HepG2 (cell line): ENCODE measurements around the gene DIPK1B. TPM values are rescaled to one million over a fixed set of nuclear protein-coding genes. Genes with fewer than 3 reads are reported as not detected.

Experiments used
- CREB1 ChIP-seq, 2 experiments: fragments of 450-650 bp in 1 of 2; IDR thresholded peaks; 2 replicates each; pipeline ENCODE4 v1.6.1; 2016 to 2017; ENCODE audit warnings: control low read depth in 1 of 2, mild to moderate bottlenecking in 1 of 2, missing compliant biosample characterization in 1 of 2, missing genetic modification characterization in 1 of 2
- DPF2 ChIP-seq: sonication (generic); formaldehyde crosslinking; IDR thresholded peaks from 2 replicates; pipeline ENCODE4 v1.4.0; 2020; ENCODE audit warnings: mild to moderate bottlenecking, low read depth, missing genetic modification reagents, borderline replicate concordance
- ELF3 ChIP-seq: IDR thresholded peaks from 2 replicates; pipeline ENCODE4 v1.6.1; 2016; ENCODE audit warnings: missing genetic modification reagents, missing compliant biosample characterization
- HMG20A ChIP-seq: IDR thresholded peaks from 2 replicates; pipeline ENCODE4 v1.6.1; 2016; ENCODE audit warnings: borderline replicate concordance
- HOXA9 ChIP-seq: sonication (generic); formaldehyde crosslinking; IDR thresholded peaks from 2 replicates; pipeline ENCODE4 v1.8.1; 2022; ENCODE audit warnings: missing genetic modification reagents, mild to moderate bottlenecking, moderate library complexity, borderline replicate concordance
- POLR2A ChIP-seq, 2 experiments: IDR thresholded peaks; 2 replicates each; pipeline ENCODE4 v1.6.1; 2011; ENCODE audit warnings: low read depth in 2 of 2, low read length in 2 of 2, mild to moderate bottlenecking in 1 of 2, moderate library complexity in 1 of 2; ENCODE audit not compliant: insufficient read depth in 1 of 2
- SRF ChIP-seq: IDR thresholded peaks from 2 replicates; pipeline ENCODE4 v1.6.1; 2011; ENCODE audit warnings: mild to moderate bottlenecking, low read depth, low read length, moderate library complexity
- TCF7 ChIP-seq: sonication (generic); IDR thresholded peaks from 2 replicates; pipeline ENCODE4 v1.6.1; 2016; ENCODE audit warnings: antibody characterized with exemption, low read depth
- TEAD2 ChIP-seq: sonication (generic); formaldehyde crosslinking; IDR thresholded peaks from 2 replicates; pipeline ENCODE4 v1.9.0; 2021; ENCODE audit warnings: missing genetic modification reagents
- ZNF33A ChIP-seq: sonication (generic); formaldehyde crosslinking; IDR thresholded peaks from 2 replicates; pipeline ENCODE4 v1.5.1; 2020; ENCODE audit warnings: missing genetic modification reagents, mild to moderate bottlenecking, moderate library complexity, borderline replicate concordance
- ZNF446 ChIP-seq: sonication (generic); formaldehyde crosslinking; IDR thresholded peaks from 2 replicates; pipeline ENCODE4 v1.5.0; 2020; ENCODE audit warnings: mild to moderate bottlenecking, missing genetic modification reagents
- ZSCAN30 ChIP-seq: sonication (generic); formaldehyde crosslinking; IDR thresholded peaks from 2 replicates; pipeline ENCODE4 v1.5.0; 2020; ENCODE audit warnings: mild to moderate bottlenecking, missing genetic modification reagents
- polyA plus RNA-seq, 8 experiments: library from polyadenylated mRNA; depleted of rRNA in 3 of 8; stranded (reverse) in 7 of 8; unstranded in 1 of 8; fragments of >200 nt; fragmentation: Illumina TruSeq in 4 of 8; extraction: Trizol in 4 of 8; gene quantifications; 2 replicates each; pipeline versions ENCODE4 v1.2.1 to v1.2.3, GENCODE V29; 2011 to 2016; ENCODE audit warnings: low read depth in 4 of 8, missing spikeins in 1 of 8, mixed read lengths in 1 of 8; ENCODE audit not compliant: insufficient read depth in 1 of 8
- total RNA-seq, 5 experiments: library from RNA; depleted of rRNA; stranded (reverse); fragments of >200 nt; fragmentation: Illumina TruSeq; extraction: Trizol; gene quantifications; 2 replicates each; pipeline ENCODE4 v1.2.3, GENCODE V29; 2016; ENCODE audit warnings: low read depth in 1 of 5
- TF ChIP-seq, protein P1 (sequence below): sonication (generic); formaldehyde crosslinking; IDR thresholded peaks from 2 replicates; pipeline ENCODE4 v1.9.0; 2021; ENCODE audit warnings: missing genetic modification reagents, borderline replicate concordance
- TF ChIP-seq, protein P2 (sequence below): sonication (generic); formaldehyde crosslinking; IDR thresholded peaks from 2 replicates; pipeline ENCODE4 v1.4.0; 2020; ENCODE audit warnings: missing genetic modification reagents
- TF ChIP-seq, protein P3 (sequence below): sonication (generic); formaldehyde crosslinking; IDR thresholded peaks from 2 replicates; pipeline ENCODE4 v1.4.0; 2020; ENCODE audit warnings: mild to moderate bottlenecking, missing genetic modification reagents
- TF ChIP-seq, protein P4 (sequence below): sonication (generic); formaldehyde crosslinking; IDR thresholded peaks from 2 replicates; pipeline ENCODE4 v1.4.0; 2020; ENCODE audit warnings: missing genetic modification reagents, mild to moderate bottlenecking, borderline replicate concordance
- TF ChIP-seq, protein P5 (sequence below): IDR thresholded peaks from 2 replicates; pipeline ENCODE4 v1.6.1; 2016
- TF ChIP-seq, protein P6 (sequence below): sonication (generic); formaldehyde crosslinking; IDR thresholded peaks from 2 replicates; pipeline ENCODE4 v1.8.1; 2023; ENCODE audit warnings: mild to moderate bottlenecking, inconsistent platforms, moderate library complexity, missing genetic modification reagents, borderline replicate concordance
- TF ChIP-seq, protein P7 (sequence below): sonication (generic); formaldehyde crosslinking; IDR thresholded peaks from 2 replicates; pipeline ENCODE4 v1.4.0; 2020; ENCODE audit warnings: mild to moderate bottlenecking, missing genetic modification reagents

The DIPK1B gene
- total and polyA plus RNA-seq, 2 of the 13 experiments (the other 11 are each of a cell fraction or from before 2014, with no cell fraction given) = 0.18 to 3.9 TPM

DNA sequence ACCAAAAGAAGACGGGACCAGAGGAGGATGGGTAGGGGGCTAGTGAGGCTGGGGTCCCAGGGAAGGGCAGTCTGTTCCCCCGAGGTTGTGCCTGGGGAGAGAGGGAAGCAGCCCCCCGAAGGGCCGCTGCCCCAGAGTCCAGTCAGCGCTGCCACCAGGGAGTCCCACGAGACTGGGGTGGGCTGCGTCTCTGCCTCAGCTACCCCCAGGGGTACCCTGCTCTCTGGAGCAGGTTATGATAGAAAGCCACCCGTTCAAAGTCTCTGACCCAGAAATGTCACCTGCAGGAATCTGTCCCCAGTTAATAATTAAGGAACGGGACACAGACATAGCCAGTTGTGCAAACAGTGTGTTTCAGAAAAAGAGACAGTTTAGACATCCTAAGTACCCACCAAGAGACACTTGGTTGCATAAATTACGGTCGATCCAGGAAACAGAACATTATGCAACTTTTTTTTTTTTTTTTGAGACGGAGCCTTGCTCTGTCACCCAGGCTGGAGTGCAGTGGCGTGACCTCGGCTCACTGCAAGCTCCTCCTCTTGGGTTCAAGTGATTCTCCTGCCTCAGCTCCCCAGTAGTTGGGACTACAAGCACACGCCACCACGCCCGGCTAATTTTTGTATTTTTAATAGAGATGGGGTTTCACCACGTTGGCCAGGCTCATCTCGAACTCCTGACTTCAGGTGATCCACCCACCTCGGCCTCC, 14.4 kb upstream of the DIPK1B start (continued):
- TF ChIP-seq ZNF33A (CRISPR knock-in tag) (no peak), ZNF446 (no peak), TCF7 (peak; percentile 20; the same call in 1 of the 2 replicates), POLR2A (IDR thresholded peaks at IDR 0.05; ENCODE audit: insufficient read depth in 1 of 2, low read depth in 2 of 2, low read length in 2 of 2) (no peak; a peak in 1 of 4 replicates), CREB1 (IDR thresholded peaks at IDR 0.05) (no peak), CREB1 (CRISPR knock-in tag; IDR thresholded peaks at IDR 0.05) (peak; percentile 39), ZSCAN30 (CRISPR knock-in tag) (no peak), HMG20A (CRISPR knock-in tag) (peak; percentile 65; the same call in 1 of the 2 replicates), TEAD2 (no peak), HOXA9 (CRISPR knock-in tag) (no peak), SRF (no peak), ELF3 (CRISPR knock-in tag) (peak; percentile 63; the same call in 1 of the 2 replicates), DPF2 (CRISPR knock-in tag) (peak; percentile 35; the same call in 1 of the 2 replicates)
- TF ChIP-seq, protein P1, sequence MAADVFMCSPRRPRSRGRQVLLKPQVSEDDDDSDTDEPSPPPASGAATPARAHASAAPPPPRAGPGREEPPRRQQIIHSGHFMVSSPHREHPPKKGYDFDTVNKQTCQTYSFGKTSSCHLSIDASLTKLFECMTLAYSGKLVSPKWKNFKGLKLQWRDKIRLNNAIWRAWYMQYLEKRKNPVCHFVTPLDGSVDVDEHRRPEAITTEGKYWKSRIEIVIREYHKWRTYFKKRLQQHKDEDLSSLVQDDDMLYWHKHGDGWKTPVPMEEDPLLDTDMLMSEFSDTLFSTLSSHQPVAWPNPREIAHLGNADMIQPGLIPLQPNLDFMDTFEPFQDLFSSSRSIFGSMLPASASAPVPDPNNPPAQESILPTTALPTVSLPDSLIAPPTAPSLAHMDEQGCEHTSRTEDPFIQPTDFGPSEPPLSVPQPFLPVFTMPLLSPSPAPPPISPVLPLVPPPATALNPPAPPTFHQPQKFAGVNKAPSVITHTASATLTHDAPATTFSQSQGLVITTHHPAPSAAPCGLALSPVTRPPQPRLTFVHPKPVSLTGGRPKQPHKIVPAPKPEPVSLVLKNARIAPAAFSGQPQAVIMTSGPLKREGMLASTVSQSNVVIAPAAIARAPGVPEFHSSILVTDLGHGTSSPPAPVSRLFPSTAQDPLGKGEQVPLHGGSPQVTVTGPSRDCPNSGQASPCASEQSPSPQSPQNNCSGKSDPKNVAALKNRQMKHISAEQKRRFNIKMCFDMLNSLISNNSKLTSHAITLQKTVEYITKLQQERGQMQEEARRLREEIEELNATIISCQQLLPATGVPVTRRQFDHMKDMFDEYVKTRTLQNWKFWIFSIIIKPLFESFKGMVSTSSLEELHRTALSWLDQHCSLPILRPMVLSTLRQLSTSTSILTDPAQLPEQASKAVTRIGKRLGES = no peak
- TF ChIP-seq, protein P2, sequence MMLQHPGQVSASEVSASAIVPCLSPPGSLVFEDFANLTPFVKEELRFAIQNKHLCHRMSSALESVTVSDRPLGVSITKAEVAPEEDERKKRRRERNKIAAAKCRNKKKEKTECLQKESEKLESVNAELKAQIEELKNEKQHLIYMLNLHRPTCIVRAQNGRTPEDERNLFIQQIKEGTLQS (CRISPR knock-in tag) = no peak
- TF ChIP-seq, protein P3, sequence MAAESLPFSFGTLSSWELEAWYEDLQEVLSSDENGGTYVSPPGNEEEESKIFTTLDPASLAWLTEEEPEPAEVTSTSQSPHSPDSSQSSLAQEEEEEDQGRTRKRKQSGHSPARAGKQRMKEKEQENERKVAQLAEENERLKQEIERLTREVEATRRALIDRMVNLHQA (CRISPR knock-in tag) = no peak
- TF ChIP-seq, protein P4, sequence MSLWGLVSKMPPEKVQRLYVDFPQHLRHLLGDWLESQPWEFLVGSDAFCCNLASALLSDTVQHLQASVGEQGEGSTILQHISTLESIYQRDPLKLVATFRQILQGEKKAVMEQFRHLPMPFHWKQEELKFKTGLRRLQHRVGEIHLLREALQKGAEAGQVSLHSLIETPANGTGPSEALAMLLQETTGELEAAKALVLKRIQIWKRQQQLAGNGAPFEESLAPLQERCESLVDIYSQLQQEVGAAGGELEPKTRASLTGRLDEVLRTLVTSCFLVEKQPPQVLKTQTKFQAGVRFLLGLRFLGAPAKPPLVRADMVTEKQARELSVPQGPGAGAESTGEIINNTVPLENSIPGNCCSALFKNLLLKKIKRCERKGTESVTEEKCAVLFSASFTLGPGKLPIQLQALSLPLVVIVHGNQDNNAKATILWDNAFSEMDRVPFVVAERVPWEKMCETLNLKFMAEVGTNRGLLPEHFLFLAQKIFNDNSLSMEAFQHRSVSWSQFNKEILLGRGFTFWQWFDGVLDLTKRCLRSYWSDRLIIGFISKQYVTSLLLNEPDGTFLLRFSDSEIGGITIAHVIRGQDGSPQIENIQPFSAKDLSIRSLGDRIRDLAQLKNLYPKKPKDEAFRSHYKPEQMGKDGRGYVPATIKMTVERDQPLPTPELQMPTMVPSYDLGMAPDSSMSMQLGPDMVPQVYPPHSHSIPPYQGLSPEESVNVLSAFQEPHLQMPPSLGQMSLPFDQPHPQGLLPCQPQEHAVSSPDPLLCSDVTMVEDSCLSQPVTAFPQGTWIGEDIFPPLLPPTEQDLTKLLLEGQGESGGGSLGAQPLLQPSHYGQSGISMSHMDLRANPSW (CRISPR knock-in tag) = no peak
- TF ChIP-seq, protein P5, sequence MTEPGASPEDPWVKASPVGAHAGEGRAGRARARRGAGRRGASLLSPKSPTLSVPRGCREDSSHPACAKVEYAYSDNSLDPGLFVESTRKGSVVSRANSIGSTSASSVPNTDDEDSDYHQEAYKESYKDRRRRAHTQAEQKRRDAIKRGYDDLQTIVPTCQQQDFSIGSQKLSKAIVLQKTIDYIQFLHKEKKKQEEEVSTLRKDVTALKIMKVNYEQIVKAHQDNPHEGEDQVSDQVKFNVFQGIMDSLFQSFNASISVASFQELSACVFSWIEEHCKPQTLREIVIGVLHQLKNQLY (CRISPR knock-in tag) = 0 out of 2 replicates have a peak, but pooled peaks have one; percentile 33
- TF ChIP-seq, protein P6, sequence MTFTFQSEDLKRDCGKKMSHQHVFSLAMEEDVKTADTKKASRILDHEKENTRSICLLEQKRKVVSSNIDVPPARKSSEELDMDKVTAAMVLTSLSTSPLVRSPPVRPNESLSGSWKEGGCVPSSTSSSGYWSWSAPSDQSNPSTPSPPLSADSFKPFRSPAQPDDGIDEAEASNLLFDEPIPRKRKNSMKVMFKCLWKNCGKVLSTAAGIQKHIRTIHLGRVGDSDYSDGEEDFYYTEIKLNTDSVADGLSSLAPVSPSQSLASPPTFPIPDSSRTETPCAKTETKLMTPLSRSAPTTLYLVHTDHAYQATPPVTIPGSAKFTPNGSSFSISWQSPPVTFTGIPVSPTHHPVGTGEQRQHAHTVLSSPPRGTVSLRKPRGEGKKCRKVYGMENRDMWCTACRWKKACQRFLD (CRISPR knock-in tag) = no peak
- TF ChIP-seq, protein P7, sequence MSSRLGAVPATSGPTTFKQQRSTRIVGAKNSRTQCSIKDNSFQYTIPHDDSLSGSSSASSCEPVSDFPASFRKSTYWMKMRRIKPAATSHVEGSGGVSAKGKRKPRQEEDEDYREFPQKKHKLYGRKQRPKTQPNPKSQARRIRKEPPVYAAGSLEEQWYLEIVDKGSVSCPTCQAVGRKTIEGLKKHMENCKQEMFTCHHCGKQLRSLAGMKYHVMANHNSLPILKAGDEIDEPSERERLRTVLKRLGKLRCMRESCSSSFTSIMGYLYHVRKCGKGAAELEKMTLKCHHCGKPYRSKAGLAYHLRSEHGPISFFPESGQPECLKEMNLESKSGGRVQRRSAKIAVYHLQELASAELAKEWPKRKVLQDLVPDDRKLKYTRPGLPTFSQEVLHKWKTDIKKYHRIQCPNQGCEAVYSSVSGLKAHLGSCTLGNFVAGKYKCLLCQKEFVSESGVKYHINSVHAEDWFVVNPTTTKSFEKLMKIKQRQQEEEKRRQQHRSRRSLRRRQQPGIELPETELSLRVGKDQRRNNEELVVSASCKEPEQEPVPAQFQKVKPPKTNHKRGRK = no peak
